ENCODE measurements around the gene ADGRB3.

DNA sequence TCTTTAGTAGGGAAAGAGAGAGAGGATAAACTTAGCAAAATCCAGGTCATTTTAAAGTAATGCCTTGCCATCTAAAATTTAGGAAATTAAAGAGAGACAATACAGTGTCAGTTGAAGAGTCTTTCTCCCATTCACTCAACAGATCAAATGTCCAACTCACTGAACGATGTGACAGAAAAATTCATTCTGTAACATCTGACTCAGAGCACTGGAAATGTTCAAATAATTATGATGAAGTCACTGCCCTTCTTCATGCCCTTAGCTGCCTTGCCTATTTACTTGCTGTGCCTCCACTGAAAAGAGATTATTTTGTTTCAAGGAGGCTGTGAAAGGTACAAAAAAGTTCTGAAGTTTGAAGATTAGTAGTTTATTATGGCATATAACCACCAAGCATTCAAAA, 434.8 kb downstream of the ADGRB3 start:
- TF ChIP-seq POLR2A (IDR thresholded peaks at IDR 0.05) = no peak
- TF ChIP-seq, protein P1, sequence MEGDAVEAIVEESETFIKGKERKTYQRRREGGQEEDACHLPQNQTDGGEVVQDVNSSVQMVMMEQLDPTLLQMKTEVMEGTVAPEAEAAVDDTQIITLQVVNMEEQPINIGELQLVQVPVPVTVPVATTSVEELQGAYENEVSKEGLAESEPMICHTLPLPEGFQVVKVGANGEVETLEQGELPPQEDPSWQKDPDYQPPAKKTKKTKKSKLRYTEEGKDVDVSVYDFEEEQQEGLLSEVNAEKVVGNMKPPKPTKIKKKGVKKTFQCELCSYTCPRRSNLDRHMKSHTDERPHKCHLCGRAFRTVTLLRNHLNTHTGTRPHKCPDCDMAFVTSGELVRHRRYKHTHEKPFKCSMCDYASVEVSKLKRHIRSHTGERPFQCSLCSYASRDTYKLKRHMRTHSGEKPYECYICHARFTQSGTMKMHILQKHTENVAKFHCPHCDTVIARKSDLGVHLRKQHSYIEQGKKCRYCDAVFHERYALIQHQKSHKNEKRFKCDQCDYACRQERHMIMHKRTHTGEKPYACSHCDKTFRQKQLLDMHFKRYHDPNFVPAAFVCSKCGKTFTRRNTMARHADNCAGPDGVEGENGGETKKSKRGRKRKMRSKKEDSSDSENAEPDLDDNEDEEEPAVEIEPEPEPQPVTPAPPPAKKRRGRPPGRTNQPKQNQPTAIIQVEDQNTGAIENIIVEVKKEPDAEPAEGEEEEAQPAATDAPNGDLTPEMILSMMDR (IDR thresholded peaks at IDR 0.05 in 8 of 11, conservative IDR thresholded peaks at IDR 0.05 in 3 of 11) = no peak

Measured in spleen (tissue), 7 donors.